ENCODE data around the gene DNAJC6. TPM values are rescaled to one million over a fixed set of nuclear protein-coding genes. Genes with fewer than 3 reads are reported as not detected.

DNAJC6 gene
- polyA plus RNA-seq, 1 of the 3 experiments (the other 2 are of a cell fraction): 1.9 TPM

GRCh38 chr1:65419681-65420589 is 110.6 kb downstream of the DNAJC6 start (continued):
- peak; percentile 20; the same call in 1 of the 2 replicates for TF ChIP-seq NRF1 (IDR thresholded peaks at IDR 0.05; ENCODE audit: low read depth, low read length)
- TF ChIP-seq MAX (IDR thresholded peaks at IDR 0.05; ENCODE audit: low read depth): no peak
- TF ChIP-seq SMC3 (IDR thresholded peaks at IDR 0.05; ENCODE audit: low read depth, low read length): no peak
- no peak for TF ChIP-seq RCOR1 (IDR thresholded peaks at IDR 0.05; ENCODE audit: low read length)

- Histone ChIP-seq H3K4me2 (peak within 1 kb of the TSS; percentile 88), H4K20me1 (ENCODE audit: insufficient read depth) (peaks cover 6% of the 10 kb centered on the region; the same call in 1 of the 2 replicates), H3K9ac (peak within 1 kb of the TSS; percentile 92), H3K4me1 (ENCODE audit: control insufficient read depth in 1 of 2, insufficient read depth in 2 of 2, low read depth in 1 of 2, low read length in 1 of 2) (peaks cover 13 to 23% of the 10 kb centered on the region in 2 experiments), H2AFZ (ENCODE audit: low read depth) (peak within 1 kb of the TSS; percentile 97), H3K9me3 (no peaks in the 10 kb centered on the region), H3K79me2 (ENCODE audit: insufficient read depth) (peaks cover 48% of the 10 kb centered on the region), H3K36me3 (replicated peaks in 1 of 2; ENCODE audit: control insufficient read depth in 1 of 2, insufficient read depth in 2 of 2, low read length in 1 of 2) (peaks cover 6% of the 10 kb centered on the region in 2 experiments), H3K9me2 (no peaks in the 10 kb centered on the region), H3K27me3 (ENCODE audit: insufficient read depth) (no peaks in the 10 kb centered on the region), H3F3A (replicated peaks; ENCODE audit: insufficient read depth) (peaks cover 41% of the 10 kb centered on the region), H3K4me3 (ENCODE audit: low read depth in 2 of 2, low read length in 1 of 2) (peak within 1 kb of the TSS; percentile 84 to 95), H3K27ac (ENCODE audit: low read depth in 2 of 2, low read length in 1 of 2) (peak within 1 kb of the TSS; percentile 95 to 97)
- ChIA-PET POLR2A (interaction anchor here (0.6 to 1.7 kb wide), 6 partner anchors 9 to 425 kb away, joined by 3 to 9 read pairs (median 4); partner anchors contain the start of gene DNAJC6), CTCF (interaction anchor here (0.7 to 2.4 kb wide), 4 partner anchors 10 to 184 kb away, joined by 3 to 10 read pairs (median 4); no protein-coding TSS in a partner anchor)
- WGBS (ENCODE audit: low lambda C conversion rate): under 1% methylated on average over 17 of the region's 60 CpGs
- DNase-seq: no peak
- TF ChIP-seq JUND (IDR thresholded peaks at IDR 0.05) (no peak), TAF1 (IDR thresholded peaks at IDR 0.05; ENCODE audit: borderline replicate concordance, low read depth, low read length) (peak; percentile 72; the same call in 1 of the 2 replicates), RAD21 (IDR thresholded peaks at IDR 0.05; ENCODE audit: low read length) (no peak), FOXJ3 (CRISPR knock-in tag; IDR thresholded peaks at IDR 0.05) (no peak), NFIC (IDR thresholded peaks at IDR 0.05; ENCODE audit: borderline replicate concordance) (peak; percentile 59), FOSL2 (IDR thresholded peaks at IDR 0.05; ENCODE audit: borderline replicate concordance, low read depth) (no peak), MAX (IDR thresholded peaks at IDR 0.05; ENCODE audit: low read depth) (peak; percentile 8), SIN3A (IDR thresholded peaks at IDR 0.05; ENCODE audit: borderline replicate concordance, low read depth, low read length) (peak; percentile 51; the same call in 1 of the 2 replicates), SMC3 (IDR thresholded peaks at IDR 0.05; ENCODE audit: low read depth, low read length) (no peak), CHD2 (IDR thresholded peaks at IDR 0.05; ENCODE audit: low read length, partially characterized antibody) (no peak), REST (IDR thresholded peaks at IDR 0.05; ENCODE audit: low read depth, low read length) (no peak; the same call in 1 of the 2 replicates), FOXM1 (IDR thresholded peaks at IDR 0.05; ENCODE audit: low read depth) (no peak), ZBTB33 (IDR thresholded peaks at IDR 0.05; ENCODE audit: borderline replicate concordance, low read depth) (no peak), PBX3 (IDR thresholded peaks at IDR 0.05) (no peak), POLR2AphosphoS5 (IDR thresholded peaks at IDR 0.05; ENCODE audit: low read depth, low read length) (peak; percentile 85), YY1 (IDR thresholded peaks at IDR 0.05; ENCODE audit: low read depth) (peak; percentile 90), RXRA (IDR thresholded peaks at IDR 0.05; ENCODE audit: borderline replicate concordance, low read depth) (no peak)
Observed at GRCh38 chr1:65420590-65421350, 111.4 kb downstream of the DNAJC6 start, which contains the start of the genes LEPR and LEPROT. Gene LEPR (plus strand): TSS chr1:65420668. CDS start chr1:65565566, 144,898 bp downstream. Gene LEPROT (plus strand): TSS chr1:65420668. CDS start chr1:65420725, 57 bp downstream.
